ENCODE results near the gene WDR12. TPM values are rescaled to one million over a fixed set of nuclear protein-coding genes. Genes with fewer than 3 reads are reported as not detected.

The WDR12 gene
- total RNA-seq, 1 experiment from 2014 or later: 100 TPM

DNA sequence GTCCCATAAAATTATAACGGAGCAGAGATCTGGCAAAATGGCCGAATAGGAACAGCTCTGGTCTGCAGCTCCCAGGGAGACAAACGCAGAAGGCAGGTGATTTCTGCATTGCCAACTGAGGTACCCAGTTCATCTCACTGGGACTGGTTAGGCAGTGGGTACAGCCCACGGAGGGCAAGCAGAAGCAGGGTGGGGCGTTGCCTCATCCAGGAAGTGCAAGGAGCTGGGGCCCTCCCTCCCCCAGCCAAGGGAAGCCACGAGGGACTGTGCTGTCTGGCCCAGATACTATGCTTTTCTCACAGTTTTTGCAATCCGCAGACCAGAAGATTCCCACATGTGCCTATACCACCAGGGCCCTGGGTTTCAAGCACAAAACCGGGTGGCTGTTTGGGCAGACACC, 62.7 kb downstream of the WDR12 start:
- in situ Hi-C loops (cut with HindIII; ENCODE audit: low pct_unique_long_range_greater_than_20kb, low sequenced_read_pairs) (no loop called here), intact Hi-C loops (cut with micrococcal nuclease; ENCODE audit: unreplicated experiment) (no loop called here)
- H3K4me3 ChIP-seq (ENCODE audit: low read depth in 2 of 2, low read length in 2 of 2): no peak overlapping the region
- peak; percentile 48 for ATAC-seq
- ChIA-PET POLR2A (no interaction called here), CTCF (interaction anchor here (0.6 kb wide), 1 partner anchor 244 kb away, joined by 10 read pairs; no protein-coding TSS in a partner anchor)
- H3K4me1 ChIP-seq (ENCODE audit: control insufficient read depth, insufficient read depth, low read length): no peaks in the 10 kb centered on the region
- no peaks in the 10 kb centered on the region for H3K27me3 ChIP-seq (ENCODE audit: control insufficient read depth, insufficient read depth, low read length)
- no peak overlapping the region for H3K27ac ChIP-seq (ENCODE audit: low read length)
- H3K9me3 ChIP-seq (ENCODE audit: control insufficient read depth, insufficient read depth, low read depth, low read length): no peaks in the 10 kb centered on the region
- BruUV-seq (replicated peaks): no TSS peak
- no peak for DNase-seq (ENCODE audit: low read depth, low spot score)
- no peaks in the 10 kb centered on the region for H3K36me3 ChIP-seq (ENCODE audit: control insufficient read depth, insufficient read depth, low read length)
- no peak for TF ChIP-seq REST (IDR thresholded peaks at IDR 0.05; ENCODE audit: insufficient read depth in 1 of 2, low read depth in 2 of 2, low read length in 1 of 2)
- TF ChIP-seq TCF7L2 (IDR thresholded peaks at IDR 0.05; ENCODE audit: low read depth, low read length): no peak
- no peak for TF ChIP-seq SIN3A (IDR thresholded peaks at IDR 0.05; ENCODE audit: borderline replicate concordance, insufficient read depth, low read depth, low read length)
- TF ChIP-seq CTCF (IDR thresholded peaks at IDR 0.05): no peak
- no peak for TF ChIP-seq POLR2AphosphoS5 (IDR thresholded peaks at IDR 0.05; ENCODE audit: low read depth, low read length)

DNA sequence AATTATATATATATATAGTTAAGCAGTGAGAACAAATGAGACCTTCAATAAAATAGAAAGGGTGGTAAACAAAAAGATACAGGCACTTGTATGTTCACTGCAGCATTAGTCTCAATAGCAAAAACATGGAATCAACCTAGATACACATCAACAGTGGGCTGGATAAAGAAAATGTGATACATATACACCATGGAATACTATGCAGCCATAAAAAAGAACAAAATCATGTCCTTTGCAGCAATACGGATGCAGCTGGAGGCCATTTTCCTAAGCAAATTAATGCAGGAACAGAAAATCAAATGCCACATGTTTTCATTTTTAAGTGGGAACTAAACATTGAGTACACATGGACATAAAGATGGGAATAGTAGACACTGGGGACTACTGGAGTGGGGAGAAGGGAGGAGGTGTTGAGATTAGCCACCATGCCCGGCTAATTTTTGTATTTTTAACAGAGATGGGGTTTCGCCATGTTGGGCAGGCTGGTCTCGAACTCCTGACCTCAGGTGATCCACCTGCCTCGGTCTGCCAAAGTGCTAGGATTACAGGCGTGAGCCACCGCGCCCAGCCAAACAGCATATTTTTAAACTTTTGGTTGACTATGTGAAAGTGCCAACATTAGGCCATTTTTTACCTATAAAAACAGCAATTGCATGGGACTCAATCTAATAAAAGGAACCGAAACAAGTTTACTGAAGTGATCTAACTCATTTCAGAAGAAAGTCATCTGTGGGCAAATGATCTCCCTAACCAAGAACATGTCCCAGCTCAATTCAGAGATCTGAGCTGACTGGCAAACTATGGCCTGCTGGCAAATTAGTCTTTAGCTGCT, 63.6 kb downstream of the WDR12 start:
- H3K27me3 ChIP-seq (ENCODE audit: control insufficient read depth, insufficient read depth, low read length): no peaks in the 10 kb centered on the region
- DNase-seq (ENCODE audit: low read depth, low spot score) (no peak), ATAC-seq (no peak)
- TF ChIP-seq CTCF (IDR thresholded peaks at IDR 0.05): no peak
- TF ChIP-seq POLR2AphosphoS5 (IDR thresholded peaks at IDR 0.05; ENCODE audit: low read depth, low read length): no peak
- TF ChIP-seq TCF7L2 (IDR thresholded peaks at IDR 0.05; ENCODE audit: low read depth, low read length): no peak
- no peak for TF ChIP-seq SIN3A (IDR thresholded peaks at IDR 0.05; ENCODE audit: borderline replicate concordance, insufficient read depth, low read depth, low read length)
- no peak for TF ChIP-seq REST (IDR thresholded peaks at IDR 0.05; ENCODE audit: insufficient read depth in 1 of 2, low read depth in 2 of 2, low read length in 1 of 2)
- ChIA-PET POLR2A (no interaction called here), CTCF (no interaction called here)
- H3K27ac ChIP-seq (ENCODE audit: low read length): no peak overlapping the region
- no peak overlapping the region for H3K4me3 ChIP-seq (ENCODE audit: low read depth in 2 of 2, low read length in 2 of 2)
- no peaks in the 10 kb centered on the region for H3K4me1 ChIP-seq (ENCODE audit: control insufficient read depth, insufficient read depth, low read length)
- BruUV-seq (replicated peaks): no TSS peak
- no peaks in the 10 kb centered on the region for H3K36me3 ChIP-seq (ENCODE audit: control insufficient read depth, insufficient read depth, low read length)
- H3K9me3 ChIP-seq (ENCODE audit: control insufficient read depth, insufficient read depth, low read depth, low read length): no peaks in the 10 kb centered on the region; the same call in 1 of the 2 replicates
- intact Hi-C loops (cut with micrococcal nuclease; ENCODE audit: unreplicated experiment): no loop called here
- in situ Hi-C loops (cut with HindIII; ENCODE audit: low pct_unique_long_range_greater_than_20kb, low sequenced_read_pairs): no loop called here
